ENCODE data around the gene PKHD1. TPM values are rescaled to one million over a fixed set of nuclear protein-coding genes. Genes with fewer than 3 reads are reported as not detected.
"Not testable (repeated sequence)": the region's sequence is repeated elsewhere in the genome, so short reads cannot be mapped to it uniquely, and the experiment has no call there.

Gene PKHD1
- total RNA-seq, 1 donor from 2014 or later: not detected

DNA sequence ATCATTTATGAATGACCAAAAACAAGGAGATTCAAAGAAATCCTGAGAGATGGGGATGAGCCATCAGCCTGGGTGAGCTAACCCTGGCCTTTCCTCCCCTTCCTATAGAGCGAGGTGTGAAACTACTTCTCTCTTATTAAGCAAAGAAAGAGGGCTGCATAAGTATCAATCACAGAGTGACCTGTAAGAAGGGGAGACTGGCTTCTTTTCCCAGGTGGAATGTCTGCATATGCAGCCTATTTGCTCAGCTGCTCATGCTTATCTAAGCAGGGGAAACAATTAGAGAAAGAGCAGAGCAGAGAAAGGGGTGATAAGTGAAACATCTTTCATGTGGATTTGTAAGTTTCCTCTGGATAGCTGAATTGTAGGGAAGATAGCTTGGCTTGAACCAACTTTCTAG, 160.0 kb downstream of the PKHD1 start:
- no peaks in the 10 kb centered on the region for H3K4me1 Mint-ChIP-seq (ENCODE audit: low read depth)
- intact Hi-C loops (cut with micrococcal nuclease): no loop called here
- H3K36me3 Mint-ChIP-seq (ENCODE audit: low read depth): no peaks in the 10 kb centered on the region
- no peaks in the 10 kb centered on the region for H3K27me3 Mint-ChIP-seq (ENCODE audit: low read depth)
- no peak overlapping the region for H3K27ac Mint-ChIP-seq
- no peak for DNase-seq (ENCODE audit: low spot score)
- no peak overlapping the region for H3K4me3 Mint-ChIP-seq (ENCODE audit: low read depth)
- H3K9me3 Mint-ChIP-seq: no peaks in the 10 kb centered on the region

DNA sequence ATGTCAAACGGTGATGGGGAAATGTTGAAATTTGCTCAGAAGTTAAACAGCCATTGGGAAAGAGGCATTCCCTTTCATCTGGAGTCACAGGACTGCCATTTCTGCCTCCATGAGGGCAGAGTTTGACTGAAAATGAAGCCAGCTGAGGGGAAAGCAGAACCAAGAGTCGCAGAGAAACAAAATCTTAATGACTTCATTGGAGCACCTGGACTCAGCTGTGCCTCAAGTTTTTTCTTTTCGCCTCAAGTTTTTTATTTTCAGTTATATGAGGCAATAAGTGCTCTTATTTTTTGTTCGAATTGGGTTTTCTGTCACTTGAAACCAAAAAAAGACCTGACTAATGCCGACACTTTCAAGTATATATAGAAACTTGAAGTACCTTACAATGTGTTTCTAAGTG, 161.3 kb downstream of the PKHD1 start:
- Mint-ChIP-seq H3K27ac (no peak overlapping the region), H3K27me3 (ENCODE audit: low read depth) (no peaks in the 10 kb centered on the region), H3K36me3 (ENCODE audit: low read depth) (no peaks in the 10 kb centered on the region), H3K9me3 (no peaks in the 10 kb centered on the region), H3K4me1 (ENCODE audit: low read depth) (no peaks in the 10 kb centered on the region), H3K4me3 (ENCODE audit: low read depth) (no peak overlapping the region)
- DNase-seq (ENCODE audit: low spot score): no peak
- intact Hi-C loops (cut with micrococcal nuclease): no loop called here

DNA sequence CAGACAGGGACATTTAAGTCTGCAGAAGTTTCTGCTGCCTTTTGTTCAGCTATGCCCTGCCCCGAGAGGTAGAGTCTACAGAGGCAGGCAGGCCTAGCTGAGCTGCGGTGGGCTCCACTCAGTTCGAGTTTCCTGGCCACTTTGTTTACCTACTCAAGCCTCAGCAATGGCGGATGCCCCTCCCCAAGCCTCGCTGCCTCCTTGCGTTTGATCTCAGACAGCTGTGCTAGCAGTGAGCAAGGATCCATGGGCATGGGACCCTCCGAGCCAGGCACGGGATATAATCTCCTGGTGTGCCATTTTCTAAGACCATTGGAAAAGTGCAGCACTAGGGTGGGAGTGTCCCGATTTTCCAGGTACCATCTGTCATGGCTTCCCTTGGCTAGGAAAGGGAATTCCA, 164.9 kb downstream of the PKHD1 start:
- not testable (repeated sequence) for H3K27ac Mint-ChIP-seq; H3K36me3 Mint-ChIP-seq (ENCODE audit: low read depth)

DNA sequence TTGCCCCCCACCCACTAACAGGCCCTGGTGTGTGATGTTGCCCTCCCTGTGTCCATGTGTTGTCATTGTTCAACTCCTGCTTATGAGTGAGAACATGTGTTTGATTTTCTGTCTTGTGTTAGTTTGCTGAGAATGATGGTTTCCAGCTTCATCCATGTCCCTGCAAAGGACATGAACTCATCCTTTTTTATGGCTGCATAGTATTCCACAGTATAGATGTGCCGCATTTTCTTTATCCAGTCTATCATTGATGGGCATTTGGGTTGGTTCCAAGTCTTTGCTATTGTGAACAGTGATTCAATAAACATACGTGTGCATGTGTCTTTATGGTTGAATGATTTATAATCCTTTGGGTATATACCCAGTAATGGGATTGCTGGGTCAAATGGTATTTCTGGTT, 169.1 kb downstream of the PKHD1 start:
- H3K27ac Mint-ChIP-seq; H3K4me3 Mint-ChIP-seq (ENCODE audit: low read depth); H3K4me1 Mint-ChIP-seq (ENCODE audit: low read depth); DNase-seq (ENCODE audit: low spot score); H3K9me3 Mint-ChIP-seq; intact Hi-C loops (cut with micrococcal nuclease); H3K36me3 Mint-ChIP-seq (ENCODE audit: low read depth); H3K27me3 Mint-ChIP-seq (ENCODE audit: low read depth): not testable (repeated sequence)

More for the DNA sequence above, 164.9 kb downstream of the PKHD1 start:
- H3K9me3 Mint-ChIP-seq; H3K4me1 Mint-ChIP-seq (ENCODE audit: low read depth); H3K4me3 Mint-ChIP-seq (ENCODE audit: low read depth); H3K27me3 Mint-ChIP-seq (ENCODE audit: low read depth); DNase-seq (ENCODE audit: low spot score); intact Hi-C loops (cut with micrococcal nuclease): not testable (repeated sequence)

DNA sequence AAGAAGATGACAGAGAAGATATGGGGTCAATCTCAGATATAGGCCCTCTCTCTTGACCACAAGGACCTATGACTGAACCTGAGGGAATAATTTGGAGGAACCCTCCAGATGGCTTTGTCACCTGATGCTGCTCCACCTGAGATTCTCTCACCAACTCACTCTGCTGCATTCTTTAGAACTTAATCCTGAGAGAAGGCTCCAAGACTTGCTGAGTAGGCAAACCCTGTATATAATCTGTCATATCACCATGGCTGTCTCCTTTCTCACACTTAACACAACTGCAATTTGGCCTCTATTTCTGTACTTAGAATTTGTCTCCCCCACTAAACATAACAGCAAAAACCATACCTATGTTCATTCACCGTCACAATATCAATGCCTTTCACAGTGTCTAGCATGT, 172.3 kb downstream of the PKHD1 start:
- intact Hi-C loops (cut with micrococcal nuclease): no loop called here
- Mint-ChIP-seq H3K4me3 (ENCODE audit: low read depth) (no peak overlapping the region), H3K27me3 (ENCODE audit: low read depth) (peaks cover 4% of the 10 kb centered on the region), H3K27ac (no peak overlapping the region), H3K4me1 (ENCODE audit: low read depth) (no peaks in the 10 kb centered on the region), H3K9me3 (no peaks in the 10 kb centered on the region), H3K36me3 (ENCODE audit: low read depth) (no peaks in the 10 kb centered on the region)
- no peak for DNase-seq (ENCODE audit: low spot score)

DNA sequence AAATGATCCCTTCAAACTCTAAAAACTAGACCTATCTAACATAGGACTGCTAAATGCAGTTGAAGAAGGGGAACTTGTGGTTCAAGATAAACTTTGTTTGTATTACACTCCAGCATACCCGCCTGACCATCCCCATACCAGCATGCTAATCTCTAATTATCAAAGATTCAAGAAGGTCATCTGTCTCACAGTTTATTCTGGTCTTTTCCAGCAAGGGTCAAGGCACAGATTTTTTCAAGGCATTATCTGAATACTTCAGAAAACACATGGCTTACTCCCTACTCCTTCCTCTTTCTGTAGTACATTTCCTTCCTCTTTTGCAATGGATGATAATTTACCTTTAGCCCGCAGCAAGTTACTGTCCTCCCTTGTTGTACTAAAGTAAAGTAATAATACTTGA, 174.1 kb downstream of the PKHD1 start:
- Mint-ChIP-seq H3K36me3 (ENCODE audit: low read depth) (no peaks in the 10 kb centered on the region), H3K9me3 (no peaks in the 10 kb centered on the region), H3K4me1 (ENCODE audit: low read depth) (no peaks in the 10 kb centered on the region), H3K27ac (no peak overlapping the region), H3K27me3 (ENCODE audit: low read depth) (peaks cover 4% of the 10 kb centered on the region), H3K4me3 (ENCODE audit: low read depth) (no peak overlapping the region)
- intact Hi-C loops (cut with micrococcal nuclease): no loop called here
- no peak for DNase-seq (ENCODE audit: low spot score)

- no peak overlapping the region for H3K4me3 Mint-ChIP-seq (ENCODE audit: low read depth)
- no peaks in the 10 kb centered on the region for H3K36me3 Mint-ChIP-seq (ENCODE audit: low read depth)
- H3K9me3 Mint-ChIP-seq: no peaks in the 10 kb centered on the region
- H3K27ac Mint-ChIP-seq: no peak overlapping the region
- no peak for DNase-seq (ENCODE audit: low spot score)
- H3K27me3 Mint-ChIP-seq (ENCODE audit: low read depth): peaks cover 4% of the 10 kb centered on the region
- intact Hi-C loops (cut with micrococcal nuclease): no loop called here
- H3K4me1 Mint-ChIP-seq (ENCODE audit: low read depth): no peaks in the 10 kb centered on the region
These were observed 176.6 kb downstream of the PKHD1 start for GRCh38 chr6:51910851-51911250.

GRCh38 chr6:51908243-51908642, 179.2 kb downstream of the PKHD1 start:
- Mint-ChIP-seq H3K27ac (no peak overlapping the region), H3K9me3 (no peaks in the 10 kb centered on the region), H3K4me1 (ENCODE audit: low read depth) (no peaks in the 10 kb centered on the region), H3K27me3 (ENCODE audit: low read depth) (no peaks in the 10 kb centered on the region), H3K4me3 (ENCODE audit: low read depth) (no peak overlapping the region), H3K36me3 (ENCODE audit: low read depth) (no peaks in the 10 kb centered on the region)
- intact Hi-C loops (cut with micrococcal nuclease): no loop called here
- DNase-seq (ENCODE audit: low spot score): no peak

DNA sequence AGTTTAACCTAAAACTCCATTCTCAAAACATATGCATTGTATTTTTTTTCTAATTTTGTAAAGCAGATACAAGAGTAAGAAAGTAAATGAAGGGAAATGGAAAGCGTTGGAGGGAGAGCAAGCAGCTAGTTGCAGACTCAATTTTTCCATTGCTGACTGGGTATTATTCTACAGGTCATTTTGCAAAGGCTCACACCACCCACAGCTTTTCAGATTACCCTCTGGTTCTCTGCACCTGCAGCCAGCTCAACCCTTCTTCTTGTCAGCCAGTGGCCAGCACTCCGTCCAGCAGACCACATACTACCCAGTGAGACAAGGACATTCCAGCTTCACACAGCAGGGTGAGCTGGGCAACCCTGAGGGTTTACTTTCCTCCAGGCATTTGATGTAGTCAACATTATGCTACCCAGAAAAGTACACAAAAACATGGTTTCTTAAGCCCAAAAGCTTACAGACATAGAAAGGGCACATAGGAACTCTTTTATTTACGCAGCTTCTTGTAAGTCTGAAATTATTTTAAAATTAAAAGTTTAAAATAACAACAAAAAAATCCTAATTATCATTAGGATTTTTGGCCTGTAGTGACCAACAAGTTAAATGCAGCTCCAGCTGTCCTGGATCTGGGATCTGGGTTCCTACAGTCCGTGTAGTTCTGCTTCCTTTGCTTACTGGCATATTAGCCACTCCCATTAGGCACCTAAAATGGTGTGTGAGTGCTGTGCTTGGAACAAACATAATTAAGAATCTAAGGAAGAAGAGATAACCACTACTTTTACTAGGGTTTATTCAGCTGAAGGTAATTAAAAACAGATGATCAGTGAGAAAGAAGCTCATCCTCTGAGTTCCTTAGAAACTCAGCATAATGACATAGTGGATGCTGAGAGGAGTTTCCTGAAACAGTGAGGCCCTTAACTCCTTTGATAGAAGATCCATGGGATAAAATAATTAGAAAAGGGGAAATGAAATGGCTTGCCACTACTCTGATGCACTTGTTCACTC, 185.3 kb downstream of the PKHD1 start:
- DNase-seq (ENCODE audit: low spot score): no peak
- Mint-ChIP-seq H3K36me3 (ENCODE audit: low read depth) (no peaks in the 10 kb centered on the region), H3K27ac (no peak overlapping the region), H3K4me1 (ENCODE audit: low read depth) (no peaks in the 10 kb centered on the region), H3K27me3 (ENCODE audit: low read depth) (no peaks in the 10 kb centered on the region), H3K4me3 (ENCODE audit: low read depth) (no peak overlapping the region), H3K9me3 (no peaks in the 10 kb centered on the region)
- intact Hi-C loops (cut with micrococcal nuclease): no loop called here

DNA sequence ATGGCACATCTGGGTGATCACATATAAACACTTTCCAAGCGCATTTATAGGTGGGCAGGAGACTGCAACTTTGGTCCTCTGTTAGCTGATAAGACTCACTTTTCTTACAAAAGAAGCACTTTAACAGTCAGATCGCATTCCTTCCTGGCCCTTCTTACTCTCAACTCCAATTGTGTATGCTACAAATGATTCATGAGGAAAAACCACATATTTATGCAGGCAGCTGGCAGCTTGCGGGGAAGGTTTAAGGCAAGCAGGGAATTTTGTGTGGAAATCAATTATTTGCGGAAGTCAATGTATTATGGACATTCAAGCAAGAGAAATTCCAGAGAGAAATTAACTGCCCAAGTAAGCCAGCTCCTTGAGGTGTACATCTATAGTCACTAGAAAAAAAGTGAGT, 194.0 kb downstream of the PKHD1 start:
- intact Hi-C loops (cut with micrococcal nuclease): no loop called here

DNA sequence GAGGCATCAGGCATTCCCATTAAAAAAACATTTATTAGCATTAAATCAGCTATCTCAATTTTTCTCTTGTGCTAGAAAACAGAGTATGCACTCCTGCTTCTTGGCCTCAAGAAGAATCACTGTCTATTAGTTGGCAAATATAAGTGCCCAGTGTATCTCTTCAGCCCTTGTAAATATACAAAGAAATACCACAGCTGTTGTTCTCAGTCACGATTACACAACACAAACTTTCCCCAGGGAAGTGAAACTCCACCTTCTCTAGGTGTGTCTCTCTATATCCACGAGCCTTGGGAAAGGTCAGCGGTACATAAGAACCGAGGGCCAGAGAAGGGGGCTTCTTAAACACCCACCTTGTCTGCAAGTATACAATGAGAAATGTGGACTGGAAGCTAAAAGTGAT, 194.7 kb downstream of the PKHD1 start:
- no peak for DNase-seq (ENCODE audit: low spot score)
- intact Hi-C loops (cut with micrococcal nuclease): no loop called here
- Mint-ChIP-seq H3K9me3 (no peaks in the 10 kb centered on the region), H3K36me3 (ENCODE audit: low read depth) (no peaks in the 10 kb centered on the region), H3K4me3 (ENCODE audit: low read depth) (no peak overlapping the region), H3K27ac (no peak overlapping the region), H3K27me3 (ENCODE audit: low read depth) (no peaks in the 10 kb centered on the region), H3K4me1 (ENCODE audit: low read depth) (no peaks in the 10 kb centered on the region)

More for the DNA sequence above, 194.0 kb downstream of the PKHD1 start:
- Mint-ChIP-seq H3K9me3 (no peaks in the 10 kb centered on the region), H3K36me3 (ENCODE audit: low read depth) (no peaks in the 10 kb centered on the region), H3K27me3 (ENCODE audit: low read depth) (no peaks in the 10 kb centered on the region), H3K27ac (no peak overlapping the region), H3K4me3 (ENCODE audit: low read depth) (no peak overlapping the region), H3K4me1 (ENCODE audit: low read depth) (no peaks in the 10 kb centered on the region)
- DNase-seq (ENCODE audit: low spot score): no peak

DNA sequence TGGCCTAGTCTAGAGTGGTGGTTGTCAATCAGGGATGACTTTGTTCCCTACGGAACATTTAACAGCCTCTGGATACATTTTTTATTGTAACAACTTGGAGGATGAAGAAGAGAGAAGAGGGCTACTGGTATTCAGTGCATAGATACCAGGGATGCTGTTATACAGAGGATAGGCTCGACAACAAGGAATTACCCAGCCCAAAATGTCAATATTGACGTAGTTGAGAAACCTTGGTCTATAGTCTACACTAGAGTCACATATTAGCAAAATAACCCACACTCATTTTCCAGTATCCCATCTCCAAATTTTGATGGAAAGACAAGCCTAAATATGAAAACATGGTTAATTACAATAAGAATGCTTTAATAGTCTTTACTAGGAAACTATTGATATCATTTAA, 195.1 kb downstream of the PKHD1 start:
- no peaks in the 10 kb centered on the region for H3K4me1 Mint-ChIP-seq (ENCODE audit: low read depth)
- no peaks in the 10 kb centered on the region for H3K36me3 Mint-ChIP-seq (ENCODE audit: low read depth)
- H3K4me3 Mint-ChIP-seq (ENCODE audit: low read depth): no peak overlapping the region
- no peaks in the 10 kb centered on the region for H3K27me3 Mint-ChIP-seq (ENCODE audit: low read depth)
- intact Hi-C loops (cut with micrococcal nuclease): no loop called here
- no peaks in the 10 kb centered on the region for H3K9me3 Mint-ChIP-seq
- no peak overlapping the region for H3K27ac Mint-ChIP-seq
- no peak for DNase-seq (ENCODE audit: low spot score)

- no peaks in the 10 kb centered on the region for H3K9me3 Mint-ChIP-seq
- no peak for DNase-seq (ENCODE audit: low spot score)
- no peaks in the 10 kb centered on the region for H3K36me3 Mint-ChIP-seq (ENCODE audit: low read depth)
- H3K4me1 Mint-ChIP-seq (ENCODE audit: low read depth): no peaks in the 10 kb centered on the region
- intact Hi-C loops (cut with micrococcal nuclease): no loop called here
- no peak overlapping the region for H3K4me3 Mint-ChIP-seq (ENCODE audit: low read depth)
- H3K27me3 Mint-ChIP-seq (ENCODE audit: low read depth): no peaks in the 10 kb centered on the region
- H3K27ac Mint-ChIP-seq: no peak overlapping the region
These were observed 195.6 kb downstream of the PKHD1 start for GRCh38 chr6:51891784-51892183.
